ENCODE results near the gene SEPTIN1. TPM values are rescaled to one million over a fixed set of nuclear protein-coding genes. Genes with fewer than 3 reads are reported as not detected.
"Not testable (repeated sequence)": the region's sequence is repeated elsewhere in the genome, so short reads cannot be mapped to it uniquely, and the experiment has no call there.

Gene SEPTIN1
- total RNA-seq, 1 experiment from 2014 or later, result 3.4 TPM

GRCh38 chr16:30340621-30341020 is 41.7 kb downstream of the SEPTIN1 start:
- Histone ChIP-seq H2AFZ (ENCODE audit: low read depth, low read length, poor library complexity, severe bottlenecking) (no peak overlapping the region), H3K27me3 (ENCODE audit: insufficient read depth, low read length) (no peaks in the 10 kb centered on the region), H3K9me2 (ENCODE audit: insufficient read depth) (no peaks in the 10 kb centered on the region), H3K4me1 (ENCODE audit: control insufficient read depth in 1 of 2, insufficient read depth in 2 of 2, low read length in 2 of 2) (peaks cover 6 to 7% of the 10 kb centered on the region in 2 experiments; a peak in 3 of 4 replicates), H3K79me2 (ENCODE audit: insufficient read depth, low read length) (no peaks in the 10 kb centered on the region), H3K4me2 (ENCODE audit: low read length) (no peak overlapping the region), H3K36me3 (ENCODE audit: control insufficient read depth in 1 of 2, insufficient read depth in 2 of 2, low read length in 2 of 2) (no peaks in the 10 kb centered on the region), H3K27ac (ENCODE audit: low read depth, low read length) (no peak overlapping the region), H3K9me3 (ENCODE audit: control insufficient read depth in 1 of 2, insufficient read depth in 1 of 2, low read depth in 1 of 2, low read length in 2 of 2) (no peaks in the 10 kb centered on the region), H3K4me3 (replicated peaks in 1 of 2; ENCODE audit: low read depth in 1 of 2, low read length in 2 of 2) (no peak overlapping the region), H3K9ac (ENCODE audit: low read length) (no peak overlapping the region), H4K20me1 (ENCODE audit: insufficient read depth) (no peaks in the 10 kb centered on the region)
- ChIA-PET CTCF (no interaction called here), POLR2A (no interaction called here), RAD21 (ENCODE audit: low non-redundant PET in 1 of 2, low total read pairs in 2 of 2, uncharacterized antibody in 2 of 2, unreplicated experiment in 2 of 2) (no interaction called here)
- no peak for DNase-seq (ENCODE audit: low read depth, low spot score)
- intact Hi-C loops (cut with micrococcal nuclease), result no loop called here
- TF ChIP-seq SIN3A (IDR thresholded peaks at IDR 0.05; ENCODE audit: low read depth) (no peak), POLR2AphosphoS5 (IDR thresholded peaks at IDR 0.05; ENCODE audit: low read depth, low read length) (no peak), RAD21 (IDR thresholded peaks at IDR 0.05; ENCODE audit: low read depth) (no peak)
- ATAC-seq, result no peak
- no TSS peak for BruUV-seq (replicated peaks)

- H3K9me2 ChIP-seq (ENCODE audit: insufficient read depth); H4K20me1 ChIP-seq (ENCODE audit: insufficient read depth); H2AFZ ChIP-seq (ENCODE audit: low read depth, low read length, poor library complexity, severe bottlenecking); POLR2A ChIA-PET; BruUV-seq (replicated peaks); CTCF ChIA-PET; H3K9ac ChIP-seq (ENCODE audit: low read length); ATAC-seq; RAD21 ChIA-PET (ENCODE audit: low non-redundant PET in 1 of 2, low total read pairs in 2 of 2, uncharacterized antibody in 2 of 2, unreplicated experiment in 2 of 2); H3K36me3 ChIP-seq (ENCODE audit: control insufficient read depth in 1 of 2, insufficient read depth in 2 of 2, low read length in 2 of 2); H3K4me2 ChIP-seq (ENCODE audit: low read length); H3K4me3 ChIP-seq (replicated peaks in 1 of 2; ENCODE audit: low read depth in 1 of 2, low read length in 2 of 2); H3K27me3 ChIP-seq (ENCODE audit: insufficient read depth, low read length); DNase-seq (ENCODE audit: low read depth, low spot score); intact Hi-C loops (cut with micrococcal nuclease); H3K9me3 ChIP-seq (ENCODE audit: control insufficient read depth in 1 of 2, insufficient read depth in 1 of 2, low read depth in 1 of 2, low read length in 2 of 2); H3K27ac ChIP-seq (ENCODE audit: low read depth, low read length); H3K79me2 ChIP-seq (ENCODE audit: insufficient read depth, low read length): not testable (repeated sequence)
- H3K4me1 ChIP-seq (ENCODE audit: control insufficient read depth in 1 of 2, insufficient read depth in 2 of 2, low read length in 2 of 2), result peaks cover 8 to 10% of the 10 kb centered on the region in 2 experiments; a peak in 3 of 4 replicates
These were observed 43.6 kb downstream of the SEPTIN1 start for GRCh38 chr16:30338715-30339114.

GRCh38 chr16:30337964-30338357 is 44.4 kb downstream of the SEPTIN1 start:
- intact Hi-C loops (cut with micrococcal nuclease); ATAC-seq; RAD21 ChIA-PET (ENCODE audit: low non-redundant PET in 1 of 2, low total read pairs in 2 of 2, uncharacterized antibody in 2 of 2, unreplicated experiment in 2 of 2); H3K27me3 ChIP-seq (ENCODE audit: insufficient read depth, low read length); H2AFZ ChIP-seq (ENCODE audit: low read depth, low read length, poor library complexity, severe bottlenecking); POLR2A ChIA-PET; H3K4me3 ChIP-seq (replicated peaks in 1 of 2; ENCODE audit: low read depth in 1 of 2, low read length in 2 of 2); CTCF ChIA-PET; H3K9ac ChIP-seq (ENCODE audit: low read length); BruUV-seq (replicated peaks); H3K27ac ChIP-seq (ENCODE audit: low read depth, low read length); H3K9me3 ChIP-seq (ENCODE audit: control insufficient read depth in 1 of 2, insufficient read depth in 1 of 2, low read depth in 1 of 2, low read length in 2 of 2); DNase-seq (ENCODE audit: low read depth, low spot score); H3K9me2 ChIP-seq (ENCODE audit: insufficient read depth); H3K4me2 ChIP-seq (ENCODE audit: low read length); H3K79me2 ChIP-seq (ENCODE audit: insufficient read depth, low read length); H4K20me1 ChIP-seq (ENCODE audit: insufficient read depth); H3K36me3 ChIP-seq (ENCODE audit: control insufficient read depth in 1 of 2, insufficient read depth in 2 of 2, low read length in 2 of 2): not testable (repeated sequence)
- peaks cover 8 to 10% of the 10 kb centered on the region in 2 experiments; a peak in 3 of 4 replicates for H3K4me1 ChIP-seq (ENCODE audit: control insufficient read depth in 1 of 2, insufficient read depth in 2 of 2, low read length in 2 of 2)

All from HCT116 (cell line).